NCI-H2081 (cell line): ENCODE measurements around the gene MAFG.

Experiments
- DNase-seq, 2 experiments: peaks; one replicate each; lab custom pipeline; 2025; lab: John Stamatoyannopoulos, UW

Gene MAFG

DNA sequence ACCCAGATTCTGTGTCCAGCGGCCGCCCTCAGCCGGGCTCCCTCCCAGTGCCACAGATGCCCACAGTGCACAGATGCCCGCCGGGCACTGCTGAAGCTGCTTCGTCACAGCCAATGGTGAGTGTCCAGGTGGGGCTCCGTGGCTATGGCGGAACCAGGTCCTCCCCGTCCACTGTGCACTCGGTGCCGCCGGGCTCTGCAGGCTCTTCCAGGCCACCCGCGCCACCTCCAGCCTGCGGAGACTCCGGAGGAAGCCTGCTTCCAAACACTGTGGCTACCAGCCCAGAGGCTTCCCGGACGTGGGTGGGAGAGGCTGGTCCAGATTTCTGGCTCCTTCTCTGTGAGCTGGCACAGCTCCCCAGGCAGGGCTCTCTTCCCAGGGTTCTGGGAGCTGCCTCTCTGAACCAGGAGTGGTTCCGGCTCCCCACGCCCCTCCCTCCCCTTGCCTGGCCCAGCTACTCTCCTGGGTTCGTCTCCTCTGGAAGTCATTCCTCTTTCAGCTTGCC, 12.4 kb upstream of the MAFG start:
- no peak for DNase-seq

DNA sequence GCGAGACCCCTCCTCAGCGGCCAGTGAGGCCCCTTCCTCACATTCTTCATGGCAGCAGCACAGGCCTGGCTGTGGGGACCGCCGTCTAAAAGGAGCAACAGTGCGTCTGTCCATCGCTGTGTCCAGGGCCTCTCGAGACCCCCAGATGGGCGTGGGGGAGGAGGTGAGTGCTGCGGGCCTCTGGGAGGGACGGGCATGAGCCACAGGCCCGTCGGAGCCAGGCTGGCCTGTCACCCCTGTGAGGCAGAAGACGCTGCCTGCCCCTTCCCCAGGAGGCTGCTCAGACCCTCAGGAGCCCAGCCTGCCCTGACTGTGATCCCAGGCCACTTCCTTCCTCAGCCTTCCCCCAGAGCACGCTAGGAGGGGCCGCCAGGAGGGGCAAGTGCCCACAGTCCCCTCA, 11.7 kb upstream of the MAFG start:
- DNase-seq = no peak

DNA sequence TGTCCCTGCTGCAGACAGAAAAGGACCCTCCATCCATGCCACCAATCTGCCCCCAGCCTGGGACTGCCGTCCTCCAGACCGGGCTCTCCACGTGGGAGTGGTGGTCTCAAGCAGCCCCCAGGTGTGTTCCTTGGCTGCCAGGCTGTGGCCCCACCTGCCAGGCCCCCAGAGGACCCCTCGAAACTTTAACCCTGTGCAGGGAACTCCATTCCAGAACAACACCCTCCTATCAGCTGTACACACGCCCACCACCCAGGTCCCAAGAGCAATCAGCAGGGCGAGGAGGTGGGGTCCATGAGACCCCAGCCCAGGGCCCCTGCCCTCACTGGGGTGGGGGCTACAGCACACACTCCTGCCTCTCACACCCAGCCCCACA, 8.2 kb upstream of the MAFG start:
- no peak for DNase-seq

DNA sequence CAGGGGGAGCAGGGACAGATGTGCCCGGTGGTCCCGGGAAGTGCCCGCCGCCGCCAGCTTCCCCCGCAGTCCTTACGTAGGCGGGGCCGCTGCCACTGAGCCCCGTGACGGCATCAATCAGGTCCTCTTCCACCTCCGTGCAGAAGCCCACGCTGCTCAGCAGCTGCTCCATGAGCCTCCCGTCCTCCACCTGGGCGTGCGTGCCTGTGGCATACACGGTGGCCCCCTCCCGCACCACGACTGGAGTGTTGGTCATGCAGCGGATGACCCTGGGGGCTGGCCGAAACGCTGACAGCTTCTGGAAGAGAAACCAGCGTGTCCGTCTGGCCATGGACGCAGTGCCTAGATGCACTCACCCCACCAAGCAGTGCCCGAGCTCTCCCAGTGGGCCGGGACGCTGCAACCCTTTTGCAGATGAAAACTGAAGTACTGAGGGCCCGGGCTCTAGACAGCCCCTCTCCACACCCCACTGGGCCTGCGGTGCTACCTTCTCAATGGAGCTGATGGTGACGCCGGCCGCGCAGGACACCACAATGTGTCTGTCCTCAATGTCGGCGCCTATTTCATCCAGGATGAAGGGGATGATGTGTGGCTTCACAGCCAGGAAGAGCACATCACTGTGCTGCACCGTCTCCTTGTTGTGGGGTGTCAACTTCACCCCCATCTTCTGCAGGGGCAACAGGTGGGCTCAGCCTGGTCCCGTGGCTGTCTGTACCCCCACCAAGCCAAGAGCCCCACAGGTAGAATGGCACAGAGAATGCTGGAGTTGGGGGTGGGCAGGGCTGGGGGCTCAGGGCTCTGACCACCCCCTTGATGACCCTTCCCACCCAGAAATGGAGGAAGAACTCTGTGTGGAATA, 7.5 kb upstream of the MAFG start:
- DNase-seq = no peak

- no peak for DNase-seq
These were observed 6.7 kb upstream of the MAFG start for GRCh38 chr17:81934098-81934757.

DNA sequence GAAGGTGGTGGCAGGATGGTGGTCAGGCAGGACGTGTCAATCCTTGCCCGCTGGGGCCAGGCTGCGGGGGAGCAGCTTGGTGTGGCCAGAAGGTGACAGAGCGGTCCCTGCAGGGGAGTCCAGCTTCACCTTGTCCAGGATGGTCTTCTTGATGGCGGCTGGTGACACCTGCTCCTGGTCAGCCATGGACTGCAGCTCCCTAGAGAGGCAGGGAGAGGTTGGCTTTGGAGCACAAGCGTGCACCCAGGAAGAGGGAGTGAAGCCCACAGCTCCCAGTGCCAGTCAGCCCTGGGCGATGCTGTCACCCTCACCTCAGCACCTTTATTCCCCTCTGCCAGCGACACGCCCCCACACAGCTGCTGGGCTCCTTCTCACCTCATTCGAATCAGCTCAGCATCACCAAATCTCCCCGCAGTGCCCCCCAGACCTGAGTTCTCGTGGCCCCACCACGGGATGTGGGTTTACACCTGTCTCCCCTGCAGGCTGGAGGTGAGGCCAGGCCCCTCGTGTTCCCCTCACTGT, 5.7 kb upstream of the MAFG start:
- DNase-seq = no peak

DNA sequence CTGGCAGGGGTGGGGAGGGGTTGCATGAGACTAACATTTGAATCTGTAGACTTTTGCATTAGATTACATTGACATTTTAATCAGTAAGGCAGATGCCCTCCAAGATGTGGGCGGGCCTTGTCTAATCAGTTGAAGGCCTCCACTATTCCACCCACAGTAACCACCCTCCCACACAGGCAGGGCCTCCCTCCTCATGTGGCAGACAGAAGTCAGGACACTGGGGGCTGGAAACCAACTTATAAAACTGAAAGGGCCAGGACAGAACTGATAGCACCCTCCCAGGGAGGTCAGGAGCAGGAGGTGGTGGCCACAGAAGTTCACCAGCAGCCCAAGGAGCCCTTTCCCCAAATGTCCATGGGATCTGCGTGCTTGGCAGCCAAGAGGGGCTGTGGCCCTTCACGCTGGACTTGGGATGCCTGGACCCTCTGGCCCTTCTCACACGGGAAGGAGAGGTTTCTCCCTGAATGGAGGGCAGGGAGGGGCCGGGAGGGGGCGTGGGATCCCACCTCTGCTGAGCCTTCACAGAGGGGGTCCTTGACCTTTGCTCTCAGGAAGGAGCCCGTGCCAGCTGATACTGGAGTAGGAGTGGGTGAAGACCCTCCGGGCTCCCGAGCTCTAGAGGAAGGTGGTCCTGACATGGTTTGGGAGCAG, 4.9 kb upstream of the MAFG start:
- DNase-seq = no peak

DNA sequence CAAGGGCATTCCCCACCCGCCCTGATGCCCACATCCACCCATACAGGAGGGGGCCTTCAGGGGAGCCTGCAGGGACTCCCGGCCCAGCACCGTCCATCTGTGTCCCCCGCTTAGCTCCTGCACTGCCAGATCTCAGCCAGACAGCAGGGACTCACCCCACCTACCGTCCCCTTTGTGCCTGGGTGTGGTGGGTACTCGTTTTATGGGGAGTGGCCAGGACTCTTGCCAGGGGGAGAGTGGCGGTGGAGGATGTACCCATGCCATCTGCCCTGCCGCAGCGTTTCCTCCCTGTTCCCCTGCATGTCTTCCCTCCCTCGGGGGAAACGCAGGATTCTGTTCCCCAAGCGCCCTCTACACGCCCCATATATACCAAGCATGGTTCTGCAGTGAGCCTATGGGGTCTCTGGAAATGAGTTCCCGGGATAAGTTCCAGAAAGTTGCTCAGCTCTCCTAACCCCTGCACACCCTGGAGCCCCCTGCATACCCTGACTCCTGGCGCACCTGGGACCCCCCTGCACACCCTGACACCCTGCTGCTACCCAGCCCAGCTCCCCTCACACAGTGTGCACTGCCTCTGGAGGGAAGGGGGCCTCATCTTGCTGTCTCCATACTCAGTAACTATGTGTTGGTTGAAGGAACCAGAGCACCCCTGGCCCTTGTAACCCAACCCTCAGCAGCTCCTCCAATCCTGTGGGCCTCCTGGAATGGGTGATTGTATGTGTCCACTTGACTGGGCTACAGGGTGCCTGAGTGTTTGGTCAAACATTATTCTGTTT, 4.2 kb upstream of the MAFG start:
- DNase-seq = peak in 1 of 2 experiments; percentile 50

- no peak for DNase-seq
These were observed 3.6 kb upstream of the MAFG start for GRCh38 chr17:81931189-81931556.

GRCh38 chr17:81930142-81931125, 2.9 kb upstream of the MAFG start:
- no peak for DNase-seq

GRCh38 chr17:81929253-81930141, 2.0 kb upstream of the MAFG start:
- no peak for DNase-seq

DNA sequence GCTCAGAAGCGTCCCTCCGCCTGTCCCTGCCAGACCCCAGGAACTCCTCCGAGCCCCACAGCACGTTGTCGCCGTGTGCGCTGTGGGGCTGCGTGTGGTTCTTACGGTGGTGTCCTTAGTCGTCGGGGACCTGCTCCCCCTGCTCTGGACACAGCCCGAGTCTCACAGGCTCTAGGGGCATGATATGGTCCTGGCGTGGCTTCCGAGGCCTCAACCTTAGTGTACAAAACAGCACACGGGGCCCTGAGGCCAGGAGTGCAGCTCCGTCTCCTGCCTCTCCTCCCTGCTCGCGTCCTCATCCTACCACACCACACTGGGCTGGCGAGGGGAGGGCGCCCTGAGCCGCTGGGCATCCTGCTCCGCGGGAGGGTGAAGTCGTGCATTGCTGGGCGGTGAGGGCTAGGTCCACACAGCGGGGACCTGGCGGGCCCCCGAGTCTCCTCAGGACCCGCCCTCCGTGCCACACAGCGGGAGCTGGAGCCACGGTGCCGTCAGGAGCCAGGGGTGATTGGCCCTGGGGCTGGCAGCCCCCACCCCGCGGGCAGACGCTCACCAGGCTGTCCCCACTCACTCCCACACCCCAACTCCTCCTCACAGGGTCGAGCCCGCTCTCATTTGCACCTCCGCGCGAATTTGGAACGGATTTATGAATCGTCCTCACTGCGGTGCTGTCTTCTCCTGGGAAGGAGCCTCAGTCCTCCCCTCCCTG, 1.2 kb upstream of the MAFG start:
- DNase-seq = peak; percentile 36 to 63

- DNase-seq = no peak
These were observed 333 bp downstream of the MAFG start for GRCh38 chr17:81927152-81927652.

- DNase-seq = peak in 1 of 2 experiments; percentile 58
These were observed 934 bp downstream of the MAFG start for GRCh38 chr17:81926451-81927151.

GRCh38 chr17:81925860-81926450, 1.6 kb downstream of the MAFG start:
- no peak for DNase-seq

GRCh38 chr17:81924557-81925532, 2.7 kb downstream of the MAFG start:
- DNase-seq = no peak
